SK-N-SH (cell line): ENCODE results near the gene NEGR1. TPM values are rescaled to one million over a fixed set of nuclear protein-coding genes. Genes with fewer than 3 reads are reported as not detected.

Experiments
- CTCF ChIA-PET: fragments of 300-600, 350-600 bp; formaldehyde crosslinking; extraction: SDS; loops from one replicate; lab custom pipeline; 2021; lab: Yijun Ruan, JAX
- POLR2A ChIA-PET: fragments of 350-600 bp; sonication (Branson Sonifier 250); formaldehyde crosslinking; extraction: SDS; loops from one replicate; lab custom pipeline; 2020; ENCODE audit warnings: antibody characterized with exemption, inconsistent platforms; lab: Yijun Ruan, JAX
- DNase-seq: peaks from one replicate; pipeline ENCODE4 v3.0.0; 2012
- H2AFZ ChIP-seq: fragments of 200-600 bp; sonication (generic); 2 replicates; pipeline ENCODE4 v1.8.1; 2016; ENCODE audit warnings: antibody characterized with exemption, mild to moderate bottlenecking, low read depth
- H3F3A ChIP-seq: fragments of 200-600 bp; sonication (generic); replicated peaks from 2 replicates; pipeline ENCODE3; 2016; ENCODE audit warnings: antibody characterized with exemption, mild to moderate bottlenecking; ENCODE audit not compliant: insufficient read depth
- H3K27ac ChIP-seq, 2 experiments: fragments of 200-500 bp in 1 of 2; fragments of 200-600 bp in 1 of 2; sonication (Bioruptor generic) in 1 of 2; sonication (generic), shearing (Covaris generic) in 1 of 2; 2 replicates each; pipeline versions ENCODE4 v1.5.1 to v1.6.1; 2014 to 2016; ENCODE audit warnings: low read depth in 2 of 2, inconsistent platforms in 1 of 2, low read length in 1 of 2, mild to moderate bottlenecking in 1 of 2, mixed read lengths in 1 of 2
- H3K27me3 ChIP-seq: fragments of 200-600 bp; sonication (generic), shearing (Covaris generic); 2 replicates; pipeline ENCODE4 v1.6.1; 2016; ENCODE audit warnings: mixed run types; ENCODE audit not compliant: insufficient read depth
- H3K36me3 ChIP-seq, 2 experiments: fragments of 200-500 bp in 1 of 2; fragments of 200-600 bp in 1 of 2; sonication (Bioruptor generic) in 1 of 2; sonication (generic) in 1 of 2; replicated peaks in 1 of 2; 2 replicates each; pipeline versions ENCODE3 to v1.5.1; 2014 to 2016; ENCODE audit warnings: low read length in 1 of 2, mild to moderate bottlenecking in 1 of 2; ENCODE audit not compliant: insufficient read depth in 2 of 2, control insufficient read depth in 1 of 2
- H3K4me1 ChIP-seq, 2 experiments: fragments of 200-500 bp in 1 of 2; fragments of 200-600 bp in 1 of 2; sonication (Bioruptor generic) in 1 of 2; sonication (generic), shearing (Covaris generic) in 1 of 2; 2 replicates each; pipeline versions ENCODE4 v1.5.1 to v1.6.1; 2014 to 2016; ENCODE audit warnings: low read depth in 1 of 2, low read length in 1 of 2, mixed run types in 1 of 2; ENCODE audit not compliant: insufficient read depth in 2 of 2, control insufficient read depth in 1 of 2
- H3K4me2 ChIP-seq: fragments of 200-600 bp; sonication (generic), shearing (Covaris generic); 2 replicates; pipeline ENCODE4 v1.6.1; 2017; ENCODE audit warnings: mixed run types
- H3K4me3 ChIP-seq, 2 experiments: fragments of 200-500 bp in 1 of 2; fragments of 200-600 bp in 1 of 2; sonication (Bioruptor generic) in 1 of 2; sonication (generic), shearing (Covaris generic) in 1 of 2; 2 replicates each; pipeline versions ENCODE4 v1.5.1 to v1.8.1; 2014 to 2016; ENCODE audit warnings: low read depth in 2 of 2, inconsistent platforms in 1 of 2, low read length in 1 of 2, mild to moderate bottlenecking in 1 of 2, mixed read lengths in 1 of 2, moderate library complexity in 1 of 2
- H3K79me2 ChIP-seq: fragments of 200-600 bp; sonication (generic); 2 replicates; pipeline ENCODE4 v1.8.1; 2017; ENCODE audit warnings: mild to moderate bottlenecking; ENCODE audit not compliant: insufficient read depth
- H3K9ac ChIP-seq: fragments of 200-600 bp; sonication (generic); 2 replicates; pipeline ENCODE4 v1.6.1; 2017; ENCODE audit warnings: mixed run types
- H3K9me2 ChIP-seq: fragments of 200-600 bp; sonication (generic); 2 replicates; pipeline ENCODE4 v1.6.1; 2017; ENCODE audit warnings: mixed run types
- H3K9me3 ChIP-seq: fragments of 200-600 bp; sonication (generic); 2 replicates; pipeline ENCODE4 v1.6.1; 2017; ENCODE audit warnings: mixed run types, mild to moderate bottlenecking, moderate library complexity
- H4K20me1 ChIP-seq: fragments of 200-600 bp; sonication (generic); 2 replicates; pipeline ENCODE4 v1.6.1; 2017; ENCODE audit warnings: mild to moderate bottlenecking, mixed run types; ENCODE audit not compliant: insufficient read depth
- FOXJ3 ChIP-seq: sonication (generic); formaldehyde crosslinking; IDR thresholded peaks from 2 replicates; pipeline ENCODE4 v1.5.1; 2020; ENCODE audit warnings: mild to moderate bottlenecking, missing genetic modification reagents
- GABPA ChIP-seq: IDR thresholded peaks from 2 replicates; pipeline ENCODE4 v1.4.0; 2012; ENCODE audit warnings: low read depth, mild to moderate bottlenecking
- JUND ChIP-seq: IDR thresholded peaks from 2 replicates; pipeline ENCODE4 v1.4.0; 2012
- MEF2A ChIP-seq: IDR thresholded peaks from 2 replicates; pipeline ENCODE4 v1.4.0; 2012; ENCODE audit warnings: low read depth, borderline replicate concordance
- NRF1 ChIP-seq: IDR thresholded peaks from 2 replicates; pipeline ENCODE4 v1.6.1; 2012; ENCODE audit warnings: low read depth, mild to moderate bottlenecking, low read length
- PBX3 ChIP-seq: IDR thresholded peaks from 2 replicates; pipeline ENCODE4; 2012
- POLR2AphosphoS5 ChIP-seq: IDR thresholded peaks from 2 replicates; pipeline ENCODE4 v1.6.1; 2012; ENCODE audit warnings: low read depth, low read length
- RAD21 ChIP-seq: IDR thresholded peaks from 2 replicates; pipeline ENCODE4 v1.6.1; 2012; ENCODE audit warnings: mild to moderate bottlenecking, low read length
- RCOR1 ChIP-seq: fragments of 150-350 bp; IDR thresholded peaks from 2 replicates; pipeline ENCODE4 v1.6.1; 2017; ENCODE audit warnings: antibody characterized with exemption, low read length
- SIN3A ChIP-seq: IDR thresholded peaks from 2 replicates; pipeline ENCODE4 v1.6.1; 2012; ENCODE audit warnings: low read depth, mild to moderate bottlenecking, low read length, moderate library complexity, borderline replicate concordance
- TCF12 ChIP-seq: IDR thresholded peaks from 2 replicates; pipeline ENCODE4 v1.4.0; 2012
- USF1 ChIP-seq: IDR thresholded peaks from 2 replicates; pipeline ENCODE4 v1.4.0; 2012; ENCODE audit warnings: low read depth, borderline replicate concordance
- USF2 ChIP-seq: fragments of 150-350 bp; IDR thresholded peaks from 2 replicates; pipeline ENCODE4 v1.6.1; 2017; ENCODE audit warnings: antibody characterized with exemption, low read length, low read depth, borderline replicate concordance
- ZBTB33 ChIP-seq: IDR thresholded peaks from 2 replicates; pipeline ENCODE4 v1.4.0; 2012; ENCODE audit warnings: low read depth, borderline replicate concordance
- WGBS: methylation state at CpG from one replicate; pipeline ENCODE4 v1.1.6; 2017; ENCODE audit warnings: low lambda C conversion rate; 5-methylcytosine and 5-hydroxymethylcytosine counted together
- polyA plus RNA-seq, 3 experiments: library from polyadenylated mRNA; depleted of rRNA; stranded (reverse); fragments of >200 nt; gene quantifications; 2 replicates each; pipeline ENCODE4 v1.2.3, GENCODE V29; 2012

The NEGR1 gene
- polyA plus RNA-seq, 1 of the 3 experiments (the other 2 are of a cell fraction), result 0.21 TPM

GRCh38 chr1:72066431-72066830, 215.9 kb downstream of the NEGR1 start:
- H3K9ac ChIP-seq, result no peak overlapping the region
- TF ChIP-seq JUND (no peak), TCF12 (no peak), FOXJ3 (no peak), NRF1 (no peak), GABPA (no peak), RAD21 (no peak)
- TF ChIP-seq, all 33 proteins: peak for 0
- Histone ChIP-seq H3K9me2 (no peaks in the 10 kb centered on the region), H3K4me1 (no peaks in the 10 kb centered on the region), H3K36me3 (no peaks in the 10 kb centered on the region), H3K27ac (no peak overlapping the region), H3K4me2 (no peak overlapping the region), H3F3A (no peaks in the 10 kb centered on the region), H3K27me3 (no peaks in the 10 kb centered on the region), H3K79me2 (no peaks in the 10 kb centered on the region), H3K4me3 (no peak overlapping the region), H2AFZ (no peak overlapping the region), H3K9me3 (no peaks in the 10 kb centered on the region), H4K20me1 (no peaks in the 10 kb centered on the region)
- POLR2A ChIA-PET, result no interaction called here
- CTCF ChIA-PET, result no interaction called here
- DNase-seq, result no peak
- whole genome bisulfite sequencing, result 69% methylated on average over 7 of the region's 7 CpGs

- Histone ChIP-seq H4K20me1 (no peaks in the 10 kb centered on the region), H3K36me3 (no peaks in the 10 kb centered on the region), H3K4me1 (no peaks in the 10 kb centered on the region), H3K27me3 (no peaks in the 10 kb centered on the region), H2AFZ (no peak overlapping the region), H3K9me3 (no peaks in the 10 kb centered on the region), H3K4me3 (no peak overlapping the region), H3F3A (no peaks in the 10 kb centered on the region), H3K27ac (no peak overlapping the region), H3K4me2 (no peak overlapping the region), H3K9ac (no peak overlapping the region), H3K79me2 (no peaks in the 10 kb centered on the region), H3K9me2 (no peaks in the 10 kb centered on the region)
- no peak for TF ChIP-seq POLR2AphosphoS5
- ChIA-PET CTCF (interaction anchor here (0.8 to 2.8 kb wide), 2 partner anchors 10 to 26 kb away, joined by 3 to 8 read pairs; no protein-coding TSS in a partner anchor), POLR2A (no interaction called here)
- WGBS, result 66% methylated on average over 3 of the region's 3 CpGs
- DNase-seq, result no peak
Observed at GRCh38 chr1:72064196-72065075, 217.9 kb downstream of the NEGR1 start.

- Histone ChIP-seq H2AFZ (no peak overlapping the region), H3K9me2 (no peaks in the 10 kb centered on the region), H3K9ac (no peak overlapping the region), H3K27me3 (no peaks in the 10 kb centered on the region), H3K9me3 (no peaks in the 10 kb centered on the region), H3F3A (no peaks in the 10 kb centered on the region), H3K79me2 (no peaks in the 10 kb centered on the region), H3K4me3 (no peak overlapping the region), H4K20me1 (no peaks in the 10 kb centered on the region), H3K4me2 (no peak overlapping the region), H3K36me3 (no peaks in the 10 kb centered on the region), H3K27ac (no peak overlapping the region), H3K4me1 (no peaks in the 10 kb centered on the region)
- CTCF ChIA-PET, result interaction anchor here (0.8 to 2.8 kb wide), 5 partner anchors 9 to 25 kb away, joined by 3 to 8 read pairs (median 4); no protein-coding TSS in a partner anchor
- no peak for DNase-seq
- 71% methylated on average over 7 of the region's 7 CpGs for WGBS
- POLR2A ChIA-PET, result no interaction called here
- TF ChIP-seq PBX3, result no peak
- TF ChIP-seq RCOR1, result no peak
- TF ChIP-seq MEF2A, result no peak
- no peak for TF ChIP-seq JUND
- no peak for TF ChIP-seq USF2
- no peak for TF ChIP-seq POLR2AphosphoS5
- no peak for TF ChIP-seq ZBTB33
- TF ChIP-seq USF1, result no peak
- TF ChIP-seq RAD21, result no peak
- no peak for TF ChIP-seq SIN3A
Observed at GRCh38 chr1:72063364-72064044, 218.8 kb downstream of the NEGR1 start.
